WTC11 (cell line): ENCODE data around the gene PDE11A. TPM values are rescaled to one million over a fixed set of nuclear protein-coding genes. Genes with fewer than 3 reads are reported as not detected.

Experiments
- CDX4 ChIP-seq: fragments of 250-450 bp; sonication (Bioruptor Pico); IDR thresholded peaks from 2 replicates; pipeline ENCODE4 v1.9.0; 2021; ENCODE audit warnings: moderate library complexity, mild to moderate bottlenecking, inconsistent platforms, borderline replicate concordance
- CREB1 ChIP-seq: sonication (generic); formaldehyde crosslinking; IDR thresholded peaks from 2 replicates; pipeline ENCODE4 v1.8.0; 2023; ENCODE audit warnings: mild to moderate bottlenecking, missing genetic modification reagents
- ELF4 ChIP-seq: sonication (generic); formaldehyde crosslinking; IDR thresholded peaks from 2 replicates; pipeline ENCODE4 v1.8.1; 2022; ENCODE audit warnings: low read depth, mild to moderate bottlenecking, moderate library complexity, missing genetic modification reagents
- ERG ChIP-seq: fragments of 250-450 bp; sonication (Bioruptor Pico); IDR thresholded peaks from 2 replicates; pipeline ENCODE4 v1.8.0; 2021; ENCODE audit warnings: mild to moderate bottlenecking
- FOXK1 ChIP-seq: sonication (generic); formaldehyde crosslinking; IDR thresholded peaks from 2 replicates; pipeline ENCODE4 v1.8.0; 2022; ENCODE audit warnings: mild to moderate bottlenecking, moderate library complexity, missing genetic modification reagents
- GABPB1 ChIP-seq: sonication (generic); formaldehyde crosslinking; IDR thresholded peaks from 2 replicates; pipeline ENCODE4 v1.8.1; 2023; ENCODE audit warnings: mild to moderate bottlenecking, missing genetic modification reagents
- MLX ChIP-seq: sonication (generic); formaldehyde crosslinking; IDR thresholded peaks from 2 replicates; pipeline ENCODE4 v1.8.1; 2023; ENCODE audit warnings: mild to moderate bottlenecking, missing genetic modification reagents, moderate library complexity
- NFE2L1 ChIP-seq: sonication (generic); formaldehyde crosslinking; IDR thresholded peaks from 2 replicates; pipeline ENCODE4 v1.8.1; 2023; ENCODE audit warnings: missing genetic modification reagents
- PRRX2 ChIP-seq: fragments of 250-450 bp; sonication (Bioruptor Pico); IDR thresholded peaks from 2 replicates; pipeline ENCODE4 v1.8.0; 2021; ENCODE audit warnings: mild to moderate bottlenecking
- TEAD4 ChIP-seq: sonication (generic); formaldehyde crosslinking; IDR thresholded peaks from 2 replicates; pipeline ENCODE4 v1.8.0; 2022; ENCODE audit warnings: mild to moderate bottlenecking, missing genetic modification reagents
- TP53 ChIP-seq: sonication (generic); formaldehyde crosslinking; IDR thresholded peaks from 2 replicates; pipeline ENCODE4 v1.8.1; 2023; ENCODE audit warnings: mild to moderate bottlenecking, missing genetic modification reagents
- USF2 ChIP-seq: sonication (generic); formaldehyde crosslinking; IDR thresholded peaks from 2 replicates; pipeline ENCODE4 v1.8.1; 2023; ENCODE audit warnings: mild to moderate bottlenecking, missing genetic modification reagents, moderate library complexity
- ZBTB21 ChIP-seq: sonication (generic); formaldehyde crosslinking; IDR thresholded peaks from 2 replicates; pipeline ENCODE4 v1.8.1; 2023; ENCODE audit warnings: mild to moderate bottlenecking, missing genetic modification reagents, borderline replicate concordance
- ZNF232 ChIP-seq: sonication (generic); formaldehyde crosslinking; IDR thresholded peaks from 2 replicates; pipeline ENCODE4 v1.8.0; 2022; ENCODE audit warnings: mild to moderate bottlenecking, missing genetic modification reagents
- ZNF263 ChIP-seq: sonication (generic); formaldehyde crosslinking; IDR thresholded peaks from 2 replicates; pipeline ENCODE4 v1.8.1; 2022; ENCODE audit warnings: low read depth, mild to moderate bottlenecking, moderate library complexity, missing genetic modification reagents
- ZNF281 ChIP-seq: sonication (generic); formaldehyde crosslinking; IDR thresholded peaks from 2 replicates; pipeline ENCODE4 v1.8.0; 2023; ENCODE audit warnings: mild to moderate bottlenecking, missing genetic modification reagents
- ZNF423 ChIP-seq: fragments of 250-450 bp; sonication (Bioruptor Pico); IDR thresholded peaks from 2 replicates; pipeline ENCODE4 v2.1.2; 2022; ENCODE audit warnings: mild to moderate bottlenecking, moderate library complexity
- ZNF425 ChIP-seq: fragments of 250-450 bp; sonication (Bioruptor Pico); conservative IDR thresholded peaks from 2 replicates; pipeline ENCODE4 v1.9.0; 2021; ENCODE audit warnings: mild to moderate bottlenecking
- total RNA-seq: library from RNA; stranded (reverse); gene quantifications from 3 replicates; pipeline ENCODE4 v1.2.3, GENCODE V29; 2021
- TF ChIP-seq, protein P1 (sequence below): sonication (generic); formaldehyde crosslinking; conservative IDR thresholded peaks from 2 replicates; pipeline ENCODE4 v1.8.1; 2023; ENCODE audit warnings: mild to moderate bottlenecking, low read depth, missing genetic modification reagents, moderate library complexity
- TF ChIP-seq, protein P2 (sequence below): sonication (generic); formaldehyde crosslinking; IDR thresholded peaks from 2 replicates; pipeline ENCODE4 v1.8.1; 2022; ENCODE audit warnings: mild to moderate bottlenecking, missing genetic modification reagents, moderate library complexity, borderline replicate concordance
- TF ChIP-seq, protein P3 (sequence below): sonication (generic); formaldehyde crosslinking; IDR thresholded peaks from 2 replicates; pipeline ENCODE4 v1.8.1; 2022; ENCODE audit warnings: low read depth, mild to moderate bottlenecking, moderate library complexity, missing genetic modification reagents, borderline replicate concordance
- TF ChIP-seq, protein P4 (sequence below): sonication (generic); formaldehyde crosslinking; IDR thresholded peaks from 2 replicates; pipeline ENCODE4 v1.8.1; 2022; ENCODE audit warnings: mild to moderate bottlenecking, moderate library complexity, missing genetic modification reagents

The PDE11A gene
- total RNA-seq, 1 experiment from 2014 or later: 0.13 TPM

DNA sequence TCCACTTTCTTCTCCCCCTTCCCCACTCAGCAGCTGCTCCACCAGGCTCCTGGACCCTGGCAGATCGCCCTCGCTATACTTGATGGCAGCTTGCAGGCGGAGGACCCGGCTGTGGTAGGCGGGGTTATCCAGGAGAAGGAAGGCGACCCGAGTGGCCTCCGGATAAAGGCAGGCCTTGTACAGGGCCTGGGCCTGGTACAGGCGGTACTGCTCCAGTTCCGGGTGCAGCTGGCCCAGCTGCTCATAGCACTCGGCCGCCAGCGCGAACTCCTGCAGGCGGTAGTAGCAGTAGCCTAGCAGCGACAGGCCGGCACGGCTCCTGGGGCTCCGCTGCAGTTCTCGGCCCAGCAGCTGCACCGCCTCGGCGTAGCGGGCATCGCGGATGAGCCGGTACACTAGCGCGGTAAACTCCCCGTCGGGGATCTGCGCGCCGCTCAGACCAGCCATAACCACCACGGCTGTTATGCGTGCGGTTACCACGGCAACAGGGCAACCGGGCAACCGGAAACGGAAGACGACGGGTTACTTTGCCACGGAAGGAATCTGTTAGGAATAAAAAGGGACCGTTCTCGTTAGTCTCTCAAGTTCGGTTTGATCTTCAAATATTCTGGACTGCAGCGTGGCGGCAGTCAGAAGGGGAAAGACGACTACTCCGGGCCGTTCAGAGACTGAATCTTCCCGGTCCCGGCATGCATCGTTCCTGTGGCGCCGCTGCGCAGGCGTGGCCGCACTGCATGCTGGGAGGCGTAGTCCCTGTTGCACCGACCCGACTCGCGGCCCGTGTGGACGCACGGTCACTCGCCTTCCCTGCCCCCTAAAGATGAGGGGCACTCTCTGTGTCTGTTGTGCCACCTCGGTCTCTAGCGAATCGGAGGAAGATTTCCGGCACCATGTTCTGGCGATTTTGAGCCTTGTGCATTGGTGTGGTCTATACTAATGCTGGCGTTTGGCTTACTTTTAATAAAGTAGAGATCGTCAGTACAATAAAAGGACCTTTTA, 454.0 kb downstream of the PDE11A start (continued):
- TF ChIP-seq, protein P1, sequence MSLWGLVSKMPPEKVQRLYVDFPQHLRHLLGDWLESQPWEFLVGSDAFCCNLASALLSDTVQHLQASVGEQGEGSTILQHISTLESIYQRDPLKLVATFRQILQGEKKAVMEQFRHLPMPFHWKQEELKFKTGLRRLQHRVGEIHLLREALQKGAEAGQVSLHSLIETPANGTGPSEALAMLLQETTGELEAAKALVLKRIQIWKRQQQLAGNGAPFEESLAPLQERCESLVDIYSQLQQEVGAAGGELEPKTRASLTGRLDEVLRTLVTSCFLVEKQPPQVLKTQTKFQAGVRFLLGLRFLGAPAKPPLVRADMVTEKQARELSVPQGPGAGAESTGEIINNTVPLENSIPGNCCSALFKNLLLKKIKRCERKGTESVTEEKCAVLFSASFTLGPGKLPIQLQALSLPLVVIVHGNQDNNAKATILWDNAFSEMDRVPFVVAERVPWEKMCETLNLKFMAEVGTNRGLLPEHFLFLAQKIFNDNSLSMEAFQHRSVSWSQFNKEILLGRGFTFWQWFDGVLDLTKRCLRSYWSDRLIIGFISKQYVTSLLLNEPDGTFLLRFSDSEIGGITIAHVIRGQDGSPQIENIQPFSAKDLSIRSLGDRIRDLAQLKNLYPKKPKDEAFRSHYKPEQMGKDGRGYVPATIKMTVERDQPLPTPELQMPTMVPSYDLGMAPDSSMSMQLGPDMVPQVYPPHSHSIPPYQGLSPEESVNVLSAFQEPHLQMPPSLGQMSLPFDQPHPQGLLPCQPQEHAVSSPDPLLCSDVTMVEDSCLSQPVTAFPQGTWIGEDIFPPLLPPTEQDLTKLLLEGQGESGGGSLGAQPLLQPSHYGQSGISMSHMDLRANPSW (CRISPR knock-in tag): no peak
- TF ChIP-seq ERG (CRISPR knock-in tag) (no peak), NFE2L1 (CRISPR knock-in tag) (0 out of 2 replicates have a peak, but pooled peaks have one; percentile 47), ELF4 (no peak), CREB1 (CRISPR knock-in tag) (no peak), CDX4 (CRISPR knock-in tag) (no peak), FOXK1 (CRISPR knock-in tag) (peak; percentile 86), GABPB1 (CRISPR knock-in tag) (peak; percentile 48; the same call in 1 of the 2 replicates), USF2 (CRISPR knock-in tag) (no peak), ZNF232 (CRISPR knock-in tag) (peak; percentile 65; the same call in 1 of the 2 replicates), ZNF263 (CRISPR knock-in tag) (no peak), MLX (CRISPR knock-in tag) (no peak), TEAD4 (CRISPR knock-in tag) (no peak), ZNF281 (CRISPR knock-in tag) (no peak), PRRX2 (CRISPR knock-in tag) (no peak), ZNF423 (CRISPR knock-in tag) (no peak), ZNF425 (CRISPR knock-in tag) (no peak), TP53 (CRISPR knock-in tag) (no peak), ZBTB21 (CRISPR knock-in tag) (no peak)
- TF ChIP-seq, protein P2, sequence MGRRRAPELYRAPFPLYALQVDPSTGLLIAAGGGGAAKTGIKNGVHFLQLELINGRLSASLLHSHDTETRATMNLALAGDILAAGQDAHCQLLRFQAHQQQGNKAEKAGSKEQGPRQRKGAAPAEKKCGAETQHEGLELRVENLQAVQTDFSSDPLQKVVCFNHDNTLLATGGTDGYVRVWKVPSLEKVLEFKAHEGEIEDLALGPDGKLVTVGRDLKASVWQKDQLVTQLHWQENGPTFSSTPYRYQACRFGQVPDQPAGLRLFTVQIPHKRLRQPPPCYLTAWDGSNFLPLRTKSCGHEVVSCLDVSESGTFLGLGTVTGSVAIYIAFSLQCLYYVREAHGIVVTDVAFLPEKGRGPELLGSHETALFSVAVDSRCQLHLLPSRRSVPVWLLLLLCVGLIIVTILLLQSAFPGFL (CRISPR knock-in tag): no peak
- TF ChIP-seq, protein P3, sequence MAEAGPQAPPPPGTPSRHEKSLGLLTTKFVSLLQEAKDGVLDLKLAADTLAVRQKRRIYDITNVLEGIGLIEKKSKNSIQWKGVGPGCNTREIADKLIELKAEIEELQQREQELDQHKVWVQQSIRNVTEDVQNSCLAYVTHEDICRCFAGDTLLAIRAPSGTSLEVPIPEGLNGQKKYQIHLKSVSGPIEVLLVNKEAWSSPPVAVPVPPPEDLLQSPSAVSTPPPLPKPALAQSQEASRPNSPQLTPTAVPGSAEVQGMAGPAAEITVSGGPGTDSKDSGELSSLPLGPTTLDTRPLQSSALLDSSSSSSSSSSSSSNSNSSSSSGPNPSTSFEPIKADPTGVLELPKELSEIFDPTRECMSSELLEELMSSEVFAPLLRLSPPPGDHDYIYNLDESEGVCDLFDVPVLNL: no peak
- TF ChIP-seq, protein P4, sequence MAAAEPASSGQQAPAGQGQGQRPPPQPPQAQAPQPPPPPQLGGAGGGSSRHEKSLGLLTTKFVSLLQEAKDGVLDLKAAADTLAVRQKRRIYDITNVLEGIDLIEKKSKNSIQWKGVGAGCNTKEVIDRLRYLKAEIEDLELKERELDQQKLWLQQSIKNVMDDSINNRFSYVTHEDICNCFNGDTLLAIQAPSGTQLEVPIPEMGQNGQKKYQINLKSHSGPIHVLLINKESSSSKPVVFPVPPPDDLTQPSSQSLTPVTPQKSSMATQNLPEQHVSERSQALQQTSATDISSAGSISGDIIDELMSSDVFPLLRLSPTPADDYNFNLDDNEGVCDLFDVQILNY (CRISPR knock-in tag): 0 out of 2 replicates have a peak, but pooled peaks have one; percentile 37
